Measurements from ENCODE around the gene PIGQ.

The PIGQ gene

GRCh38 chr16:633336-634050 lies 63.7 kb downstream of the PIGQ start:
- no peak overlapping the region for H3K4me2 ChIP-seq (ENCODE audit: low read depth, low read length, poor library complexity, severe bottlenecking)
- no peaks in the 10 kb centered on the region for H3K9me2 ChIP-seq (replicated peaks; ENCODE audit: insufficient read depth, low read length)
- H3K4me3 ChIP-seq (ENCODE audit: insufficient read depth, low read length, poor library complexity, severe bottlenecking): no peak overlapping the region
- H3K9me3 ChIP-seq (ENCODE audit: insufficient read depth, low read length): no peaks in the 10 kb centered on the region
- H3K9ac ChIP-seq (ENCODE audit: low read length): no peak overlapping the region
- H2AFZ ChIP-seq (ENCODE audit: low read depth, low read length, severe bottlenecking): no peak overlapping the region
- no peak overlapping the region for H3K27ac ChIP-seq (ENCODE audit: low read depth, low read length)
- no peaks in the 10 kb centered on the region for H4K20me1 ChIP-seq (ENCODE audit: low read depth, low read length)
- no peaks in the 10 kb centered on the region; the same call in 1 of the 2 replicates for H3F3A ChIP-seq (ENCODE audit: insufficient read depth)
- no peaks in the 10 kb centered on the region for H3K27me3 ChIP-seq (ENCODE audit: low read length)
- TF ChIP-seq CTCF (IDR thresholded peaks at IDR 0.05; ENCODE audit: insufficient read depth, low read length, poor library complexity, severe bottlenecking): no peak
- TF ChIP-seq EZH2phosphoT487 (conservative IDR thresholded peaks at IDR 0.05; ENCODE audit: low read length): no peak
- H3K79me2 ChIP-seq (ENCODE audit: insufficient read depth, low read length): no peaks in the 10 kb centered on the region
- no peaks in the 10 kb centered on the region for H3K36me3 ChIP-seq (ENCODE audit: low read length)
